Immature natural killer cell (primary cell): ENCODE results near the gene ARL16. TPM values are rescaled to one million over a fixed set of nuclear protein-coding genes. Genes with fewer than 3 reads are reported as not detected.

Source experiments
- DNase-seq, 3 donors: peaks; one replicate each; pipeline ENCODE4 v3.0.0; 2022; ENCODE audit warnings: mixed read lengths in 1 of 3
- H3K27ac Mint-ChIP-seq, 6 donors: one replicate each; pipeline ENCODE4 v1.8.0; 2020; ENCODE audit warnings: mixed read lengths in 6 of 6, mild to moderate bottlenecking in 5 of 6, inconsistent platforms in 4 of 6, moderate library complexity in 3 of 6
- H3K27me3 Mint-ChIP-seq, 3 donors: one replicate each; pipeline ENCODE4 v1.8.0; 2020 to 2021; ENCODE audit warnings: low read depth in 3 of 3, mild to moderate bottlenecking in 3 of 3, mixed read lengths in 3 of 3, moderate library complexity in 3 of 3, inconsistent platforms in 1 of 3
- H3K36me3 Mint-ChIP-seq, 3 donors: one replicate each; pipeline ENCODE4 v1.8.0; 2020; ENCODE audit warnings: mixed read lengths in 3 of 3, inconsistent platforms in 2 of 3, mild to moderate bottlenecking in 2 of 3
- H3K4me1 Mint-ChIP-seq, 2 donors: one replicate each; pipeline ENCODE4 v1.8.0; 2020; ENCODE audit warnings: inconsistent platforms in 2 of 2, mild to moderate bottlenecking in 2 of 2, mixed read lengths in 2 of 2, moderate library complexity in 1 of 2
- H3K4me3 Mint-ChIP-seq, 5 donors: one replicate each; pipeline ENCODE4 v1.8.0; 2020; ENCODE audit warnings: mild to moderate bottlenecking in 5 of 5, mixed read lengths in 5 of 5, inconsistent platforms in 3 of 5, moderate library complexity in 3 of 5
- H3K9me3 Mint-ChIP-seq, 6 donors: one replicate each; pipeline ENCODE4 v1.8.0; 2020; ENCODE audit warnings: mild to moderate bottlenecking in 6 of 6, mixed read lengths in 6 of 6, inconsistent platforms in 4 of 6, moderate library complexity in 3 of 6
- polyA plus RNA-seq, 3 donors: library from polyadenylated mRNA; unstranded; fragments of 300-500 nt; fragmentation: Illumina TruSeq; gene quantifications; one replicate each; pipeline ENCODE4 v1.2.3, GENCODE V29; 2021

Gene ARL16
- polyA plus RNA-seq, 3 donors from 2014 or later, result 31.1 to 75.2 (median 61.8) TPM

DNA sequence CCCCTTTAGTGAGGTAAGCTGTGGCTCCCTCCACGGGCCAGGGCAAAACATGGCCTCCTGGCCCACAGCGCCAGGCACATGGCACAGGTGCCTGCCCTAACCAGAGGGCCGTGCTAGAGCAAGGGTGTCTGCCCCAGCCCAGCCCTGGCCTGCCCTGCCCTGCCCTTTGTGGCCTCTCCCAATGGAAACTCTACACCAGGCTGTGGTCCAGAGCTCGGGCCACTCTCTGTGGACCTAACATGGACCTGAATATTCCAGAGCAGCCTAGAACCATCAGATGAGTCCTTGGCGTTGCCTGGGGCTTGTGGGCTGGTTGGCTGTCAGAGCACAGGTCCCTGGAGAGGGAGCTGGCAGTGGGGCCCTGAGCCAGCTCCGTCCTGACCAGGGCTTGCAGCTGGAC is 11.6 kb upstream of the ARL16 start:
- no peak for DNase-seq
- peaks cover 2 to 3% (median 3%) of the 10 kb centered on the region in 3 donors for H3K27me3 Mint-ChIP-seq
- H3K4me3 Mint-ChIP-seq, result no peak overlapping the region
- H3K4me1 Mint-ChIP-seq, result no peaks in the 10 kb centered on the region
- H3K9me3 Mint-ChIP-seq, result no peaks in the 10 kb centered on the region
- peaks cover 0 to 14% (median 0%) of the 10 kb centered on the region in 3 donors for H3K36me3 Mint-ChIP-seq
- H3K27ac Mint-ChIP-seq, result no peak overlapping the region

DNA sequence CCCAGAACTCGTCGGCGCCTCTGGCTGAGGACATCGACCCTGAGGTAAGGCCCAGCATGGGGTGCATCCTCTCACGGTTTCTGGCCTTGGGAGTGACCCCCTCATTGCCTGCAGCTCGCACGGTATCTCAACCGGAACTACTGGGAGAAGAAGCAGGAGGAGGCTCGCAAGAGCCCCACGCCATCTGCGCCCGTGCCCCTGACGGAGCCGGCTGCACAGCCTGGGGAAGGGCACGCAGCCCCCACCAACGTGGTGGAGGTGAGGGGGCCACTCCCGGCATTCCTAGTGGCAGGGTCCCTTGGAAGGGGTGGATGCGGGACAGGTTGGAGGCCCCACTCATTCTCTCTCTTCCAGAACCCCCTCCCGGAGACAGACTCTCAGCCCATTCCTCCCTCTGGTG is 11.2 kb upstream of the ARL16 start:
- Mint-ChIP-seq H3K27ac (no peak overlapping the region), H3K27me3 (peaks cover 2 to 6% (median 3%) of the 10 kb centered on the region in 3 donors), H3K4me3 (no peak overlapping the region), H3K9me3 (no peaks in the 10 kb centered on the region), H3K36me3 (peaks cover 0 to 14% (median 0%) of the 10 kb centered on the region in 3 donors), H3K4me1 (no peaks in the 10 kb centered on the region)
- no peak for DNase-seq

DNA sequence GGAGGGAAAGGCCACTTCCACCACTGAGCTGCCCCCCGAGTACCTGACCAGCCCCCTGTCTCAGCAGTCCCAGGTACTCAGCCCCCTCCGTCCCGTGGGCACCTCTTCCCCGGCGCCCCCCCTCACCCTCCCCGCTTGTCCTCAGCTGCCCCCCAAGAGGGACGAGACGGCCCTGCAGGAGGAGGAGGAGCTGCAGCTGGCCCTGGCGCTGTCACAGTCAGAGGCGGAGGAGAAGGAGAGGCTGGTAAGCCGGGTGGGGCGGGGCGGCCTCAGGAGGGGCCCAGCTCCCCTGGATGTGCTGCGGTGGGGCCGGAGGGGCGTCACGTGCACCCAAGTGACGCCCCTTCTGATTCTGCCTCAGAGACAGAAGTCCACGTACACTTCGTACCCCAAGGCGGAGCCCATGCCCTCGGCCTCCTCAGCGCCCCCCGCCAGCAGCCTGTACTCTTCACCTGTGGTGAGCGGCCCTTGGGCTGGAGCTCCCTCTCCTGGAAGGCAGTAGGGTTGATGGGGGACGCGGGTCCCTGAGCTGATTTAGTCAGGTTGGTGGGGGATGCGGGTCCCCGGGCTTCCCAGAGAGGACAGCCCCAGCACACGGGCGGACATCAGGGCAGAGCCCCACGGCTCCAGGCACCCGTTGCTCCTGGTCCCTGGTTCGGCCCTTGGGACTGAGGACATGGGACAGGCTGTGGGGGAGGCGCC is 10.1 kb upstream of the ARL16 start:
- peaks cover 0 to 6% of the 10 kb centered on the region in 2 donors for H3K4me1 Mint-ChIP-seq
- H3K27me3 Mint-ChIP-seq, result peaks cover 2 to 10% (median 3%) of the 10 kb centered on the region in 3 donors
- DNase-seq, result no peak
- no peak overlapping the region for H3K4me3 Mint-ChIP-seq
- peaks cover 0 to 14% (median 4%) of the 10 kb centered on the region in 3 donors for H3K36me3 Mint-ChIP-seq
- no peaks in the 10 kb centered on the region for H3K9me3 Mint-ChIP-seq
- no peak overlapping the region for H3K27ac Mint-ChIP-seq

GRCh38 chr17:81691608-81692007 is 8.0 kb upstream of the ARL16 start:
- Mint-ChIP-seq H3K9me3 (no peaks in the 10 kb centered on the region), H3K36me3 (peaks cover 0 to 5% (median 4%) of the 10 kb centered on the region in 3 donors), H3K4me1 (peaks cover 0 to 11% of the 10 kb centered on the region in 2 donors), H3K27me3 (peaks cover 1 to 10% (median 2%) of the 10 kb centered on the region in 3 donors), H3K27ac (no peak overlapping the region), H3K4me3 (no peak overlapping the region)
- no peak for DNase-seq

- Mint-ChIP-seq H3K4me1 (peaks cover 3 to 13% of the 10 kb centered on the region in 2 donors), H3K27me3 (peaks cover 2 to 10% (median 3%) of the 10 kb centered on the region in 3 donors), H3K9me3 (no peaks in the 10 kb centered on the region), H3K27ac (no peak overlapping the region), H3K36me3 (peaks cover 2 to 6% (median 5%) of the 10 kb centered on the region in 3 donors), H3K4me3 (no peak overlapping the region)
- DNase-seq, result no peak
These were observed 7.6 kb upstream of the ARL16 start for GRCh38 chr17:81691196-81691595.

DNA sequence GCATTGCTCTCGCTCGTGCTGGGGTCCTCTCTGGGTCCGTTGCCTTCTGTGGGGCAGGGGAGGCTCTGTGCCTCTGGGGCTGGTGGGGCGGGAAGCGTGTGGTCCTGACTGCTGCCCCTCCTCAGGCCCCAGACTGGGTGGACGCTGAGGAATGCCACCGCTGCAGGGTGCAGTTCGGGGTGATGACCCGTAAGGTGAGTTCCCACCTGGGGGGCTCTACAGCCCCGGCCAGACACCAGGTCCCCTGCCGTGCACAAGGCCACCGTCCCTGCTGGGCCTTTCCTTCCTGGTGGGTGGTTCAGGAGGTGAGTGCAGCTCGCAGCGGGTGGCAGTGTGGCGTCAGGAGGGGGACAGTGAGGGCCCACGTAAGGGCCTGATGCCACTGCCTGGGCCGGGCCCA is 7.0 kb upstream of the ARL16 start:
- no peak for DNase-seq
- Mint-ChIP-seq H3K36me3 (peaks cover 3 to 7% (median 5%) of the 10 kb centered on the region in 3 donors), H3K9me3 (no peaks in the 10 kb centered on the region), H3K4me1 (peaks cover 9 to 17% of the 10 kb centered on the region in 2 donors), H3K27ac (no peak overlapping the region), H3K27me3 (peaks cover 2 to 10% (median 3%) of the 10 kb centered on the region in 3 donors), H3K4me3 (no peak overlapping the region)

DNA sequence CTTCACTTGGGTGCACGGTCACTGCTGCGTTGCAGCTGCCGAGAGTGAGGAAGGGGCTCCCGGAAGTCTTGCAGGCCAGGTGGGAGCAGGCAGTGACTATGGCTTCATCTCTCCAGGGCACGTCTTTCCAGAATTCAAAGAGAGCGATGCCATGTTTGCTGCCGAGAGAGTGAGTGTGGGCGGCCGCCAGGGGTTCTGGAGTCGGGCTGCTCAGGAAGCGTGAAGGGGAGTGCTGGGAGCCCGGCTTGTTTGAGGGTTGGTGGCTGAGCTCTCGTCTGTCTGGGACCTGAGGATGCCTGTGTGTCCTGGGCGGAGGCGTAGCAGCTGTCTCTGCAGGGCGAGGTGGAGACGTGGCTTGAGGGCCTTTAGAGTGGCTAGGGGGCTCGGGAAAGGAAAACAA is 6.5 kb upstream of the ARL16 start:
- Mint-ChIP-seq H3K36me3 (peaks cover 3 to 7% (median 5%) of the 10 kb centered on the region in 3 donors), H3K4me1 (peaks cover 14 to 21% of the 10 kb centered on the region in 2 donors), H3K4me3 (no peak overlapping the region), H3K27ac (no peak overlapping the region), H3K9me3 (no peaks in the 10 kb centered on the region), H3K27me3 (peaks cover 2 to 9% (median 3%) of the 10 kb centered on the region in 3 donors)
- no peak for DNase-seq

DNA sequence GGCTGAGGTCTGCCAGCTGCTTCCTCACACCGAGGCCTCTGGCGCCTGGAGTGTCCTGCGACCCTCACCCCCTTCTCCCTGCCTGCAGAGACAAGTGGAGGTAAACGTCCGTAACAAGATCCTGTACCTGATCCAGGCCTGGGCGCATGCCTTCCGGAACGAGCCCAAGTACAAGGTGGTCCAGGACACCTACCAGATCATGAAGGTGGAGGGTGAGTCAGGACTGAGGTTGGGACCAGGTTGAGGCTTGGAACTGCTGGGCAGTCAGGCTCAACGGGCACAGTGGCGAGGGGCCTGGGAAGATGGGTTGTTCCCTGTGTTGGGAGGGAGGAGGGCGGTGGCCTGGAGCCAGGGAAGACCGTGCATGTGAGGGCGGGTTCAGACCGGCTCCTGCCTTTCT is 5.0 kb upstream of the ARL16 start:
- no peaks in the 10 kb centered on the region for H3K9me3 Mint-ChIP-seq
- no peak overlapping the region for H3K27ac Mint-ChIP-seq
- no peak overlapping the region for H3K4me3 Mint-ChIP-seq
- peaks cover 26 to 31% of the 10 kb centered on the region in 2 donors for H3K4me1 Mint-ChIP-seq
- H3K36me3 Mint-ChIP-seq, result peaks cover 3 to 7% (median 5%) of the 10 kb centered on the region in 3 donors
- H3K27me3 Mint-ChIP-seq, result peaks cover 2 to 11% (median 5%) of the 10 kb centered on the region in 3 donors
- no peak for DNase-seq

DNA sequence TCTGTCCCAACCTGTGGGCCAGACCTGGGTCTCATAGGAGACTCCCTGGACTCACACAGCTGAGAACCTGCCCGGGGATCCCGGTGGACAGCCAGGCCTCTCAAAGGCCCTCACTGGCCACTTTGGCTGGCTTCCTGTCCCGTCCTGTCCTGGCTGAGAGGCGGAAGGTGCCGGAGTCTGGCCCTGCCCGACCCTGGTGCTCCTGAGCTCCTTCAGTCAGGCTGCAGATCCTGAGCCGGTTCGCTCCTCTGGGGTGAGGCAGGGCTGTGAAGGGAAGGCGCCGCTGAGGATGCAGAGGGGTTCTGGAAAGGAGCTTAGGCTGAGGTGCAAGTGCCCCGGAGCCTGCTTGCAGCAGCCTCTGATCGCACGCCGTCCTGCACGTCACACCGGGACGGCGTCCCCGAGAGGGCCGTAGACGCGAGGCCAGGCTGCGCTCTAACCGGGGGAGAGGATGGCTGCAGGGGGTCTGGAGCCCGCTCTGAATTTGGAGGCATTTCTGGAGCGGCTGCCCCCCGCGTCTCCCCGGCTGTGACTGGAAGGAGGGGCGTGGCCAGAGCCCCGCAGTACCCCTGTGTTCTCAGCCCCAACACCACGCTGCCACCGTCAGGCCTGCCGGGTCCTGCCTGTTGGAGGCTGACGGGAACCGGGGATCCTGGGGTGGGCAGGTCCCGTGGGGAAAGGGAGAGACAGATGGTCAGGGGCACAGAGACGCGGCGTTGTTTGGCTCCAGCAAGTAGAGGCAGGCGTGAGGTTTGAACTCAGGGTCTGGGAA is 4.4 kb upstream of the ARL16 start:
- no peak overlapping the region for H3K27ac Mint-ChIP-seq
- no peak for DNase-seq
- peak overlapping the region in 1 of 5 donors; percentile 38 for H3K4me3 Mint-ChIP-seq
- H3K4me1 Mint-ChIP-seq, result peaks cover 31 to 34% of the 10 kb centered on the region in 2 donors
- peaks cover 3 to 15% (median 5%) of the 10 kb centered on the region in 3 donors for H3K27me3 Mint-ChIP-seq
- no peaks in the 10 kb centered on the region for H3K9me3 Mint-ChIP-seq
- peaks cover 3 to 7% (median 5%) of the 10 kb centered on the region in 3 donors for H3K36me3 Mint-ChIP-seq

GRCh38 chr17:81686614-81687013 is 3.0 kb upstream of the ARL16 start:
- H3K27ac Mint-ChIP-seq, result no peak overlapping the region
- H3K27me3 Mint-ChIP-seq, result peaks cover 3 to 16% (median 5%) of the 10 kb centered on the region in 3 donors
- H3K9me3 Mint-ChIP-seq, result no peaks in the 10 kb centered on the region
- H3K36me3 Mint-ChIP-seq, result peaks cover 3 to 5% (median 3%) of the 10 kb centered on the region in 3 donors
- H3K4me3 Mint-ChIP-seq, result no peak overlapping the region
- peaks cover 37 to 41% of the 10 kb centered on the region in 2 donors for H3K4me1 Mint-ChIP-seq
- DNase-seq, result no peak

DNA sequence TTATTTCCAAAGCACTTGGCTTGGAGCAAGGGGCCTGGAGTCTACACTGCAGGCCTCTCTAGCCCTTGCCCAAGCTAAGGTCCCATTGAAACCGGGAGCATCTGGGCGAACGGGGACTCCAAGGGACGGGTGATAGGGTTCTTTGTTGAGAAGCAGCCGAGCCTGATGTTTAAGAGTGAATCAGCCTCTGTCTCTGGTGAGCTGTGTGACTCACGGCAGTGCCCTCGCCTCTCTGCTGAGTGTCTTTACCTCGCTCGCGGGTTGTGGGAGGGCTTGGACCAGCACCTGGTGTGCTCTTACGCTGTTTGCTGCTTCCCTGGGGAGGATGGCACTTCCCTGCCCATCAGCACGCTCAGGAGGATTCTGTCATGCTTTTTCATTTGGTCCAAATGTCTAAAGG is 1.5 kb upstream of the ARL16 start:
- Mint-ChIP-seq H3K36me3 (peaks cover 3 to 5% (median 3%) of the 10 kb centered on the region in 3 donors), H3K9me3 (no peaks in the 10 kb centered on the region), H3K4me1 (peaks cover 37 to 42% of the 10 kb centered on the region in 2 donors), H3K4me3 (peak overlapping the region; percentile 80 to 87 (median 81)), H3K27ac (peak overlapping the region; percentile 73 to 85 (median 80)), H3K27me3 (peaks cover 3 to 16% (median 5%) of the 10 kb centered on the region in 3 donors)
- DNase-seq, result no peak

DNA sequence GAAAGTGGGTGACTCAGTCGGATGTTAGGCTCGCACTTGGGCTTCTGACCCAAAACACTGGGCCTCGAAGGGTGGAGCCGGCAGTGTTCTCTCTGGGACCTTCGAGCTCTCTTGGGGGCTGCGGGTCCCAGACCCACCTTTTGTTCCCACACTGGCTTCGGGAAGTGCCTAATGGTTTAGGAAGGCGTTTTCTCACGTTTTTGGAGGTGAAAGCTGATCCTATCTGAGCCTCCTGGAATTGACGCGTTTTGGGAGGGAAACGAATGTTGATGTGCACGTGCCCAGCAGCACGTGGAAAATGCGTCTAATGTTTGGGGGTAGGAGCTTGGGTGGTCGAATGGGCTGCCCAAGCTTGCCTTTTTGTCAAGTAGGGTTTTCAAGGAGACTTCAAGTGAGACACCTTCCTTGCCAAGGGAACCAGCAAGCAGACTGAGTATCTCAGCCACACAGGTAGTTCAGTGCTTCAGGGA is 880 bp upstream of the ARL16 start:
- Mint-ChIP-seq H3K27ac (peak overlapping the region; percentile 73 to 85 (median 80)), H3K27me3 (peaks cover 3 to 11% (median 5%) of the 10 kb centered on the region in 3 donors), H3K36me3 (peaks cover 3 to 5% (median 3%) of the 10 kb centered on the region in 3 donors), H3K4me1 (peaks cover 37 to 42% of the 10 kb centered on the region in 2 donors), H3K9me3 (no peaks in the 10 kb centered on the region), H3K4me3 (peak overlapping the region; percentile 80 to 87 (median 81))
- DNase-seq, result no peak

DNA sequence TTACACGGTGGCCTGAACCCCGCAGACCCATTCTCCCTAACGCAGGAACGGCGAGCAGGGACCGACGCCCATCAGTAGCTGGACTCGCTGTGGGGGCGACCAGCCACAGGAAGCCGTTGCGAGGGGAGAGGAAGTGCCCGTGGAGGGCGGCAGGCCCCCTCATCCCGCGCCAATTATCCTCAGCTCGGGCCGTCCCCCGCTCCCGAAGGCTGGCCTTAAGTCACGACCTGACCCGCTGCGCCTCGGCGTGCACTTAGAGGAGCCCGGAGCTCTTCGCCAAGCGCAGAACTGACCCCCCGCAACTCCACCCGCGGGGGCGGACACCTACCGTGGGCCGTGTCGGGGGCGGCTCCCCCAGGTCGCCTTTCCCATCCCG is 401 bp downstream of the ARL16 start:
- Mint-ChIP-seq H3K9me3 (no peaks in the 10 kb centered on the region), H3K27me3 (peaks cover 3 to 9% (median 5%) of the 10 kb centered on the region in 3 donors), H3K4me1 (peaks cover 36 to 37% of the 10 kb centered on the region in 2 donors), H3K27ac (peak overlapping the region in 5 of 6 donors; percentile 59 to 85 (median 78)), H3K4me3 (peak overlapping the region; percentile 92 to 98 (median 95)), H3K36me3 (peaks cover 0 to 3% (median 3%) of the 10 kb centered on the region in 3 donors)
- DNase-seq, result no peak
